DOHH2 (cell line): ENCODE measurements around the gene SMAP1.

Source experiments
- EZH2phosphoT487 ChIP-seq: fragments of 200-600 bp; sonication (generic); IDR thresholded peaks from 2 replicates; pipeline ENCODE4 v1.6.1; 2017; ENCODE audit warnings: borderline replicate concordance, mild to moderate bottlenecking, antibody characterized with exemption, low read length, moderate library complexity, mixed read lengths
- TF ChIP-seq, protein P1 (sequence below): fragments of 200-600 bp; sonication (generic); IDR thresholded peaks from one replicate; pipeline ENCODE4 v1.5.1; 2014; ENCODE audit warnings: antibody characterized with exemption, mild to moderate bottlenecking, low read depth, low read length; ENCODE audit not compliant: poor library complexity, severe bottlenecking

DNA sequence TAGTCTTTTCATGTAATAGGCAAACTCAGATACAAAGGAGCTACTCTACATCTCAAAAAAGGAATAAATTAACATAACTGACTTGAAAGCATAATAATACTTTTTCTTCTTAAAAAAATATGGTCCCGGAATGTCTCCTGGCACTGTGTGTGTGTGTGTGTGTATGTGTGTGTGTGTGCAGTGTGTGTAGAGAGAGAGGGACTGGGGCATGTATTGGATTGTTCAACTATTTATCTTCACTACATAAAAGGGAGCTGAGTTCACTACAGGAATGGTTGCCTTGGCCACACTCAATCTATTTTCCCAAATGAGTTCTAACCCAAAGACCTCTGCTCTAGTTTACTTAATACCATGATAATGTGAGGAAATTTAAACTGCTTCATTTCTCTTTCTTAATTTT lies 238.1 kb downstream of the SMAP1 start:
- TF ChIP-seq, protein P1, sequence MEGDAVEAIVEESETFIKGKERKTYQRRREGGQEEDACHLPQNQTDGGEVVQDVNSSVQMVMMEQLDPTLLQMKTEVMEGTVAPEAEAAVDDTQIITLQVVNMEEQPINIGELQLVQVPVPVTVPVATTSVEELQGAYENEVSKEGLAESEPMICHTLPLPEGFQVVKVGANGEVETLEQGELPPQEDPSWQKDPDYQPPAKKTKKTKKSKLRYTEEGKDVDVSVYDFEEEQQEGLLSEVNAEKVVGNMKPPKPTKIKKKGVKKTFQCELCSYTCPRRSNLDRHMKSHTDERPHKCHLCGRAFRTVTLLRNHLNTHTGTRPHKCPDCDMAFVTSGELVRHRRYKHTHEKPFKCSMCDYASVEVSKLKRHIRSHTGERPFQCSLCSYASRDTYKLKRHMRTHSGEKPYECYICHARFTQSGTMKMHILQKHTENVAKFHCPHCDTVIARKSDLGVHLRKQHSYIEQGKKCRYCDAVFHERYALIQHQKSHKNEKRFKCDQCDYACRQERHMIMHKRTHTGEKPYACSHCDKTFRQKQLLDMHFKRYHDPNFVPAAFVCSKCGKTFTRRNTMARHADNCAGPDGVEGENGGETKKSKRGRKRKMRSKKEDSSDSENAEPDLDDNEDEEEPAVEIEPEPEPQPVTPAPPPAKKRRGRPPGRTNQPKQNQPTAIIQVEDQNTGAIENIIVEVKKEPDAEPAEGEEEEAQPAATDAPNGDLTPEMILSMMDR: no peak
- TF ChIP-seq EZH2phosphoT487: no peak
